SU-DHL-6 (cell line): ENCODE results near the gene SIDT2.

Experiments
- H2AFZ ChIP-seq: fragments of 200-600 bp; sonication (generic); 2 replicates; pipeline ENCODE4 v1.6.1; 2014; ENCODE audit warnings: low read depth, mild to moderate bottlenecking, moderate library complexity, mixed read lengths, antibody characterized with exemption, low read length; ENCODE audit not compliant: severe bottlenecking
- H3F3A ChIP-seq: fragments of 200-600 bp; shearing (Covaris generic); 2 replicates; pipeline ENCODE4 v1.6.0; 2016; ENCODE audit warnings: antibody characterized with exemption, mild to moderate bottlenecking; ENCODE audit not compliant: insufficient read depth
- H3K27ac ChIP-seq: fragments of 200-600 bp; sonication (generic); 2 replicates; pipeline ENCODE4 v1.5.1; 2016; ENCODE audit warnings: low read depth, mild to moderate bottlenecking, low read length, moderate library complexity, mixed read lengths
- H3K27me3 ChIP-seq: fragments of 200-600 bp; sonication (generic), shearing (Covaris generic); 2 replicates; pipeline ENCODE4 v1.6.0; 2014; ENCODE audit warnings: mild to moderate bottlenecking, low read length
- H3K36me3 ChIP-seq: fragments of 200-600 bp; sonication (generic); 2 replicates; pipeline ENCODE4 v1.6.1; 2014; ENCODE audit warnings: mild to moderate bottlenecking, low read length, mixed read lengths
- H3K4me2 ChIP-seq: fragments of 300-600, 200-600 bp; shearing (Covaris generic), sonication (generic); 2 replicates; pipeline ENCODE4 v1.6.0; 2014; ENCODE audit warnings: low read length, low read depth, mild to moderate bottlenecking; ENCODE audit not compliant: poor library complexity, severe bottlenecking
- H3K4me3 ChIP-seq: fragments of 200-600 bp; sonication (generic); 2 replicates; pipeline ENCODE4 v1.5.1; 2014; ENCODE audit warnings: antibody characterized with exemption, low read length, mild to moderate bottlenecking, mixed read lengths; ENCODE audit not compliant: insufficient read depth, poor library complexity, severe bottlenecking
- H3K79me2 ChIP-seq: fragments of 200-600 bp; sonication (generic); 2 replicates; pipeline ENCODE4 v1.6.1; 2014; ENCODE audit warnings: mild to moderate bottlenecking, low read length, moderate library complexity; ENCODE audit not compliant: insufficient read depth
- H3K9ac ChIP-seq: fragments of 200-600 bp; sonication (generic); 2 replicates; pipeline ENCODE4 v1.7.0; 2014; ENCODE audit warnings: mild to moderate bottlenecking, low read length
- H3K9me2 ChIP-seq: fragments of 200-600 bp; sonication (generic); replicated peaks from 2 replicates; pipeline ENCODE4 v1.6.1; 2014; ENCODE audit warnings: low read length; ENCODE audit not compliant: insufficient read depth
- H3K9me3 ChIP-seq: fragments of 200-600 bp; sonication (generic); 2 replicates; pipeline ENCODE4 v1.6.1; 2014; ENCODE audit warnings: low read length, mixed read lengths; ENCODE audit not compliant: insufficient read depth
- H4K20me1 ChIP-seq: fragments of 200-600 bp; sonication (generic); 2 replicates; pipeline ENCODE4 v1.6.1; 2014; ENCODE audit warnings: low read depth, mild to moderate bottlenecking, antibody characterized with exemption, low read length, moderate library complexity, mixed read lengths
- CTCF ChIP-seq: fragments of 200-600 bp; sonication (generic); IDR thresholded peaks from one replicate; pipeline ENCODE4 v1.5.1; 2017; ENCODE audit warnings: antibody characterized with exemption, mild to moderate bottlenecking, low read length, moderate library complexity; ENCODE audit not compliant: insufficient read depth, poor library complexity, severe bottlenecking
- EZH2phosphoT487 ChIP-seq: fragments of 200-600 bp; sonication (generic), shearing (Covaris generic); conservative IDR thresholded peaks from 2 replicates; pipeline ENCODE4 v1.6.1; 2018; ENCODE audit warnings: mild to moderate bottlenecking, antibody characterized with exemption, low read length, moderate library complexity, mixed read lengths

The SIDT2 gene

DNA sequence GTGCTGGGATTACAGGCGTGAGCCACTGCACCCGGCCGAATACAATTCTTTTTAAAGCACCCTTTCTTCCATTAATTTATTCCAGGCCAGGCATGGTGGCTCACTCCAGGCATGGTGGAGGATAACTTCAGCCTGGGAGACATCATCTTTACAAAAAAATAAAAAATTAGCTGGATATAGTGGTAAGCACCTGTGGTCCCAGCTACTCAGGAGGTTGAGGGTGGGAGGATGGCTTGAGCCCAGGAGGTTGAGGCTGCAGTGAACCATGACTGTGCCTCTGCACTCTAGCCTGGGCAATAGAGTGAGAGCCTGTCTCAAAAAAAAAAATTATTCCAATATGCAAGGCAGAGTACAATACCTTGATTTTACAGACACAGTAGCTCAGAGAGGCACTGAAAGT, 32.1 kb downstream of the SIDT2 start:
- H3K9me3 ChIP-seq: no peaks in the 10 kb centered on the region

DNA sequence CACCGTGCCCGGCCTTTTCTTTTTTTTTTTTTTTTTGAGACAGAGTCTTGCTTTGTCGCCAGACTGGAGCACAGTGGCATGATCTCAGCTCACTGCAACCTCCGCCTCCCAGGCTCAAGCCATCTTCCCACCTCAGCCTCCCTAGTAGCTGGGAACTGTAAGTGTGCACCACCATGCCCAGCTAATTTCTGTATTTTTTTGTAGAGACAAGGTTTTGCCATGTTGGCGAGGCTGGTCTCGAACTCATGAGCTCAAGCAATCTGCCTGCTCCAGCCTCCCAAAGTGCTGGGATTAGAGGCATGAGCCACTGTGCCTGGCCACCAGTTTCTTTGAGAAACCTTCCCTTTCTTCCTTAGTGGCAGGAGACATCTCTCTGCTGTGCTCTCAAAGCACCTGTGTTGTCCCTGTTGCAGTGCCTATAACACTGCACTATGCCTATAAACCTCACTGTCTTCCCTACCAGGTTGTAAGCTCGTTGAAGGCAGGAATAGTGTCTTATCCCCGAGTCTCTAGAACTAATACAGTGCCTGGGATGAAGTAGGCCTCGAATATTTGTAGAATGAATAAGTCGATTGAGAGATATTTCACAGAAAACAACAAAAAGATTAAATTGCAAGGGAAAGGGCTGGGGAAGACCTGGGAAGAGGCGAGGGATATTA, 34.3 kb downstream of the SIDT2 start:
- TF ChIP-seq EZH2phosphoT487: no peak
- TF ChIP-seq CTCF: no peak
- H3K27ac ChIP-seq: no peak overlapping the region
- no peaks in the 10 kb centered on the region for H3K9me2 ChIP-seq
- H3K9ac ChIP-seq: no peak overlapping the region
- H3K4me3 ChIP-seq: no peak overlapping the region
- no peaks in the 10 kb centered on the region for H3K36me3 ChIP-seq
- no peaks in the 10 kb centered on the region for H3K79me2 ChIP-seq
- H3K4me2 ChIP-seq: no peak overlapping the region
- no peaks in the 10 kb centered on the region for H3F3A ChIP-seq
- no peak overlapping the region for H2AFZ ChIP-seq
- H4K20me1 ChIP-seq: no peaks in the 10 kb centered on the region
- H3K27me3 ChIP-seq: no peaks in the 10 kb centered on the region
- H3K9me3 ChIP-seq: no peaks in the 10 kb centered on the region

More for the DNA sequence above, 32.1 kb downstream of the SIDT2 start:
- Histone ChIP-seq H3K9ac (no peak overlapping the region), H3K36me3 (no peaks in the 10 kb centered on the region), H3K4me2 (no peak overlapping the region), H3K9me2 (no peaks in the 10 kb centered on the region), H3F3A (no peaks in the 10 kb centered on the region), H2AFZ (no peak overlapping the region), H4K20me1 (no peaks in the 10 kb centered on the region), H3K4me3 (no peak overlapping the region), H3K79me2 (no peaks in the 10 kb centered on the region), H3K27me3 (no peaks in the 10 kb centered on the region), H3K27ac (no peak overlapping the region)
- no peak for TF ChIP-seq EZH2phosphoT487
- TF ChIP-seq CTCF: no peak

DNA sequence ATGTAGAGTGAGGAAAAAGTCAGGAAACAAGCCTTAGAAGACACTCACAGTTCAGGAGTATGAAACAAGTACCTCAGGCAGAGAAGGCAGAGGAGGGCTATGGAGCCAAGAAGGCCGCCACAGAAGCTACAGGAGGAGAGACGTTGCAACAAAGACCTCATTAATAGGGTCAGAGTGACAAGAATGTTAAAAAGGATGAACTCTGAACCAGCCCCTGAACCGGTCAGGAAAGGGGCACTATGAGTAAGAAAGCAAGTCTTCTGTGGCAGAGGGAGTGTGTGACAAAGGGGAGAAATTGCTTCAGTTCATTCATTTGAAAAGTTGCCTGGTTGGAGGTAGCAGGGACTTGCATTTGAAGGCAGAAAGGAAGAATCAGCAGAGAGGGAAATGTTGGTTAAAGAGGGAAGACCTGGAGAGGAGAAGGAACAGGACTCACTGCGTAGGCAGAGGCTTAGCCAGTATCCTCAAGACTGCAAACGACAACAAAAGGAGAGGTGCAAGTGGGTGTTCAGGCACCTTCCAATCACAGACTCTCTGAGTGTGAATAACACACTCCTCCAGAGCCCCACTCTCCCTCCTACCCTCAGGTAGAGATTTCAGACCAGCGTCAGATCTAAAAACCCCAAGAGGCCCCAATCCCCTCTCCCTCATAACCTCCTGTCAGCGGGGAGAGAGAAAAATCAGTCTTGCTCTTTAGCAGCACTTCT, 36.0 kb downstream of the SIDT2 start:
- no peaks in the 10 kb centered on the region for H3K9me3 ChIP-seq
- no peak overlapping the region for H2AFZ ChIP-seq
- H3K27me3 ChIP-seq: no peaks in the 10 kb centered on the region
- no peak overlapping the region for H3K27ac ChIP-seq
- H3K4me3 ChIP-seq: no peak overlapping the region
- no peak overlapping the region for H3K9ac ChIP-seq
- H4K20me1 ChIP-seq: no peaks in the 10 kb centered on the region
- no peaks in the 10 kb centered on the region for H3K79me2 ChIP-seq
- H3K9me2 ChIP-seq: no peaks in the 10 kb centered on the region
- H3F3A ChIP-seq: no peaks in the 10 kb centered on the region
- H3K4me2 ChIP-seq: no peak overlapping the region
- TF ChIP-seq EZH2phosphoT487 (no peak), CTCF (no peak)
- no peaks in the 10 kb centered on the region for H3K36me3 ChIP-seq
